IPS-18a (cell line): ENCODE results near the gene CNBD2.
"Not testable (repeated sequence)": the region's sequence is repeated elsewhere in the genome, so short reads cannot be mapped to it uniquely, and the experiment has no call there.

ENCODE experiments used
- H3K27ac ChIP-seq: one replicate; pipeline ENCODE4 v1.5.1; 2013; ENCODE audit warnings: low read length
- H3K27me3 ChIP-seq: one replicate; pipeline ENCODE4 v1.6.1; 2013; ENCODE audit warnings: mild to moderate bottlenecking, low read length; ENCODE audit not compliant: control insufficient read depth, insufficient read depth
- H3K36me3 ChIP-seq: one replicate; pipeline ENCODE4 v1.6.1; 2013; ENCODE audit warnings: low read depth, low read length; ENCODE audit not compliant: control insufficient read depth
- H3K4me1 ChIP-seq: one replicate; pipeline ENCODE4 v1.6.1; 2013; ENCODE audit warnings: low read depth, low read length; ENCODE audit not compliant: control insufficient read depth
- H3K4me3 ChIP-seq: one replicate; pipeline ENCODE4 v1.5.1; 2013; ENCODE audit warnings: low read length
- H3K9ac ChIP-seq: one replicate; pipeline ENCODE4 v1.6.1; 2013; ENCODE audit warnings: mild to moderate bottlenecking, low read length, moderate library complexity
- H3K9me3 ChIP-seq: one replicate; pipeline ENCODE4 v1.6.1; 2013; ENCODE audit warnings: low read depth, low read length; ENCODE audit not compliant: control insufficient read depth

Gene CNBD2

GRCh38 chr20:35967979-35968640 lies at the start of gene CNBD2:
TSS of gene CNBD2 (plus strand) at chr20:35968590. CDS start at chr20:35968763, 173 bp downstream.
- H3K4me1 ChIP-seq, result peaks cover 7% of the 10 kb centered on the region
- H3K27ac ChIP-seq, result no peak within 1 kb of the TSS
- H3K36me3 ChIP-seq, result no peaks in the 10 kb centered on the region
- no peak within 1 kb of the TSS for H3K9ac ChIP-seq
- no peaks in the 10 kb centered on the region for H3K9me3 ChIP-seq
- no peak within 1 kb of the TSS for H3K4me3 ChIP-seq
- H3K27me3 ChIP-seq, result no peaks in the 10 kb centered on the region

DNA sequence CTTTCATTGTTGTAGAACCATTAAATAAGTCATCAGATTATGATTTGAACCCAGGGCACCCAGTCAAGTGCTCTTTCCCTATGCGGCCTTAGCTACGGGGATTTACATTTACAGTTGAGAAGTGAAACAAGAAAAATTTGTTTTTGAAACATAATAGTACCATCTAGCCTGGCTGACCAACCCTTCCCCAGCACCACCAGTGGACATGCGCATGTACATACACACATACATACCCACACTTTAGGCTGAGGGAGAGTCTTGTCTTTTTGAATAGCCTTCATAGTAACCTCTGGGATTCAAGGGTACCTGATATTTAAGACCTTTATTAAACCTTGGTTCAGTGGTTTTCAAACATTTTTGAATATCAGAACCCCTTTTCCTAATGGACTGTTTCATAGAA lies 47.9 kb upstream of the CNBD2 start:
- no peaks in the 10 kb centered on the region for H3K9me3 ChIP-seq
- H3K27me3 ChIP-seq, result no peaks in the 10 kb centered on the region
- H3K36me3 ChIP-seq, result peaks cover 40% of the 10 kb centered on the region
- H3K9ac ChIP-seq, result no peak overlapping the region
- no peak overlapping the region for H3K27ac ChIP-seq
- H3K4me3 ChIP-seq, result no peak overlapping the region
- H3K4me1 ChIP-seq, result no peaks in the 10 kb centered on the region

DNA sequence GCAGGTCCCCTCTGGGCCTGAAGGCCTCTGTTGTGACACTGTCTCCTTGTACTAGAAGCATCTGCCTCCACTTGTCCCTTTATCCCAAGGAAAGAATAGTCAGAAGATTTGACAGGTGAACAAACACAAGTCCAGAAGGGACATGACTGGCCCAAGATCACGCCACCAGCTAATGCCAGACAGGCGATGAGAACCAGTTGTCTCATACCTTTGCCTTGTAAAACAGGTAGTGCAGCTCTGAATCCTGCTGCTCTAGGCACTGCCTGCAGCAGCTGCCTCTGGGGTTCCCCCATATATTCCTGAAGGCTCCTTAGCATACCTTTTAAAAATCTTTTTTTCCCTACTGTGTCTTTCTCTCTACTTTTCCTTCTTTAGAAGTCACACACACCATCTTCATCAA lies 39.1 kb upstream of the CNBD2 start:
- H3K36me3 ChIP-seq, result peaks cover 29% of the 10 kb centered on the region
- H3K9me3 ChIP-seq, result no peaks in the 10 kb centered on the region
- H3K27me3 ChIP-seq, result no peaks in the 10 kb centered on the region
- H3K4me3 ChIP-seq, result no peak overlapping the region
- no peak overlapping the region for H3K9ac ChIP-seq
- H3K27ac ChIP-seq, result no peak overlapping the region
- H3K4me1 ChIP-seq, result peaks cover 4% of the 10 kb centered on the region

GRCh38 chr20:35934050-35934449 lies 34.3 kb upstream of the CNBD2 start:
- Histone ChIP-seq H3K27me3 (no peaks in the 10 kb centered on the region), H3K4me1 (peaks cover 8% of the 10 kb centered on the region), H3K4me3 (no peak overlapping the region), H3K9ac (no peak overlapping the region), H3K9me3 (no peaks in the 10 kb centered on the region), H3K36me3 (peaks cover 15% of the 10 kb centered on the region), H3K27ac (peak overlapping the region; percentile 17)

- Histone ChIP-seq H3K9ac (no peak overlapping the region), H3K4me3 (no peak overlapping the region), H3K27me3 (no peaks in the 10 kb centered on the region), H3K27ac (no peak overlapping the region), H3K9me3 (no peaks in the 10 kb centered on the region), H3K36me3 (peaks cover 18% of the 10 kb centered on the region), H3K4me1 (peaks cover 4% of the 10 kb centered on the region)
Observed at GRCh38 chr20:35939264-35939663, 29.1 kb upstream of the CNBD2 start.

- Histone ChIP-seq H3K4me1 (no peaks in the 10 kb centered on the region), H3K36me3 (peaks cover 18% of the 10 kb centered on the region), H3K27me3 (no peaks in the 10 kb centered on the region), H3K9me3 (no peaks in the 10 kb centered on the region), H3K4me3 (no peak overlapping the region), H3K27ac (no peak overlapping the region), H3K9ac (no peak overlapping the region)
Observed at GRCh38 chr20:35941620-35942019, 26.8 kb upstream of the CNBD2 start.

- no peaks in the 10 kb centered on the region for H3K27me3 ChIP-seq
- H3K9me3 ChIP-seq, result no peaks in the 10 kb centered on the region
- H3K9ac ChIP-seq, result no peak overlapping the region
- peaks cover 2% of the 10 kb centered on the region for H3K4me1 ChIP-seq
- H3K27ac ChIP-seq, result no peak overlapping the region
- H3K36me3 ChIP-seq, result peaks cover 18% of the 10 kb centered on the region
- no peak overlapping the region for H3K4me3 ChIP-seq
Observed at GRCh38 chr20:35942243-35942642, 26.1 kb upstream of the CNBD2 start.

- Histone ChIP-seq H3K4me1 (peaks cover 4% of the 10 kb centered on the region), H3K4me3 (no peak overlapping the region), H3K9me3 (no peaks in the 10 kb centered on the region), H3K9ac (no peak overlapping the region), H3K27ac (no peak overlapping the region), H3K27me3 (no peaks in the 10 kb centered on the region), H3K36me3 (peaks cover 17% of the 10 kb centered on the region)
Observed at GRCh38 chr20:35947489-35947888, 20.9 kb upstream of the CNBD2 start.

- peaks cover 8% of the 10 kb centered on the region for H3K4me1 ChIP-seq
- no peak overlapping the region for H3K4me3 ChIP-seq
- peaks cover 17% of the 10 kb centered on the region for H3K36me3 ChIP-seq
- H3K27me3 ChIP-seq, result no peaks in the 10 kb centered on the region
- no peaks in the 10 kb centered on the region for H3K9me3 ChIP-seq
- no peak overlapping the region for H3K27ac ChIP-seq
- no peak overlapping the region for H3K9ac ChIP-seq
Observed at GRCh38 chr20:35947907-35948306, 20.5 kb upstream of the CNBD2 start.

DNA sequence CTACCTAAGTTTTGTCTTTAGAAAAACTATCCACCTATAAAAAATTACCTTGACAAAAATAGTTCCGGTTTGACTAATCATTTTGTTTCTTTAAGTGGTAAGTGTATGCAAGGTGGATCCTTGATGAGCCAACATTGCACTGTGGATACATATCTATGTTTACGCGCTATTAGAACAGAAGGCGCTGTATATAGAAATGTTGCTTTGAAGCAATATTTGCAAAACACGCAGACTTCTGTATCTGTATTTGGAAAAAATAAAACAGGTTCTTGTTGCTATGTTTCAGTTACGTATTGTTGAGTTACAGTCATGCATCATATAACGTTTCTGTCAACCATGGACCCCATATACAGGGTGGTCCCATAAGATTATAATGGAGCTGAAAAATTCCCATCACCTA lies 18.3 kb upstream of the CNBD2 start:
- Histone ChIP-seq H3K9ac (no peak overlapping the region), H3K27ac (no peak overlapping the region), H3K4me1 (peaks cover 10% of the 10 kb centered on the region), H3K4me3 (no peak overlapping the region), H3K36me3 (peaks cover 13% of the 10 kb centered on the region), H3K9me3 (no peaks in the 10 kb centered on the region), H3K27me3 (no peaks in the 10 kb centered on the region)

DNA sequence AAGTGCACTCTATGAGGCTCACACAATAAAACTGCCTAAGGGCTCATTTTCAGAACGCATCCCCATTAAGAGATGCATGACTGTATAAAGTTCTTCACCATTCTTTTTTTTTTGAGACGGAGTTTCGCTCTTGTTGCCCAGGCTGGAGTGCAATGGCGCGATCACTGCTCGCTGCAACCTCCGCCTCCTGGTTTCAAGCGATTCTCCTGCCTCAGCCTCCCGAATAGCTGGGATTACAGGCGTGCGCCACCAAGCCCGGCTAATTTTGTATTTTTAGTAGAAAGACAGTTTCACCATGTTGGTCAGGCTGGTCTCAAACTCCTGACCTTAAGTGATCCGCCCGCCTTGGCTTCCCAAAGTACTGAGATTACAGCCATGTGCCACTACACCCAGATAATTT lies 16.3 kb upstream of the CNBD2 start:
- not testable (repeated sequence) for H3K9me3 ChIP-seq, H3K4me3 ChIP-seq, H3K9ac ChIP-seq, H3K27ac ChIP-seq, H3K27me3 ChIP-seq
- peaks cover 13% of the 10 kb centered on the region for H3K36me3 ChIP-seq
- peaks cover 14% of the 10 kb centered on the region for H3K4me1 ChIP-seq
